Left ventricle myocardium inferior (tissue), 1 donor: Measurements from ENCODE around the gene SAMD14. TPM values are rescaled to one million over a fixed set of nuclear protein-coding genes. Genes with fewer than 3 reads are reported as not detected.

Experiments
- DNase-seq: peaks from one replicate; pipeline ENCODE4 v3.0.0-alpha.2; 2020
- H3K27ac ChIP-seq: fragments of 200-600 bp; replicated peaks from 2 replicates; pipeline ENCODE4 v1.8.0; 2021
- H3K27me3 ChIP-seq: fragments of 200-600 bp; 2 replicates; pipeline ENCODE4 v1.8.0; 2021; ENCODE audit warnings: low read depth
- H3K36me3 ChIP-seq: fragments of 200-600 bp; 2 replicates; pipeline ENCODE4 v1.8.0; 2021
- H3K4me1 ChIP-seq: fragments of 200-600 bp; 2 replicates; pipeline ENCODE4 v1.8.0; 2021
- H3K4me3 ChIP-seq: fragments of 200-600 bp; 2 replicates; pipeline ENCODE4 v1.8.0; 2021; ENCODE audit warnings: mild to moderate bottlenecking, moderate library complexity
- H3K9me3 ChIP-seq: fragments of 200-600 bp; replicated peaks from 2 replicates; pipeline ENCODE4 v1.8.0; 2021
- CTCF ChIP-seq: fragments of 200-600 bp; IDR thresholded peaks from 2 replicates; pipeline ENCODE4 v1.8.0; 2021; ENCODE audit warnings: antibody characterized with exemption, mild to moderate bottlenecking, borderline replicate concordance
- intact Hi-C: fragments of 100-400 bp; cut with micrococcal nuclease; formaldehyde crosslinking; loops from one replicate; pipeline ENCODE4 v1.11.0; 2022
- total RNA-seq: library from RNA; stranded (reverse); fragmentation: NEBNext Ultra II Directional; extraction: Animal tissue kit (Norgen Biotek cat#: 25700); gene quantifications from one replicate; pipeline ENCODE4 v1.2.1, GENCODE V29; 2021
- donor health status: DM: no; HTN: yes; CAD: no; lungs with severe emphysema.

SAMD14 gene
- total RNA-seq, 1 donor from 2014 or later, result 1.6 TPM

GRCh38 chr17:50105811-50106210, 24.1 kb downstream of the SAMD14 start:
- DNase-seq, result no peak
- H3K9me3 ChIP-seq, result no peaks in the 10 kb centered on the region
- H3K4me3 ChIP-seq, result no peak overlapping the region
- H3K36me3 ChIP-seq, result peaks cover 65% of the 10 kb centered on the region
- no peaks in the 10 kb centered on the region for H3K27me3 ChIP-seq
- no peak for TF ChIP-seq CTCF
- H3K4me1 ChIP-seq, result peaks cover 57% of the 10 kb centered on the region
- H3K27ac ChIP-seq, result peak overlapping the region; percentile 97
- intact Hi-C loops, result no loop called here

GRCh38 chr17:50103941-50104340, 26.0 kb downstream of the SAMD14 start:
- intact Hi-C loops, result no loop called here
- TF ChIP-seq CTCF, result no peak
- Histone ChIP-seq H3K36me3 (peaks cover 66% of the 10 kb centered on the region), H3K27ac (peak overlapping the region; percentile 97), H3K27me3 (no peaks in the 10 kb centered on the region), H3K9me3 (no peaks in the 10 kb centered on the region), H3K4me1 (peaks cover 56% of the 10 kb centered on the region), H3K4me3 (no peak overlapping the region)
- DNase-seq, result no peak

- intact Hi-C loops, result no loop called here
- Histone ChIP-seq H3K36me3 (peaks cover 67% of the 10 kb centered on the region), H3K4me1 (peaks cover 59% of the 10 kb centered on the region), H3K27ac (peak overlapping the region; percentile 97), H3K4me3 (peak overlapping the region; percentile 55), H3K27me3 (no peaks in the 10 kb centered on the region), H3K9me3 (no peaks in the 10 kb centered on the region)
- TF ChIP-seq CTCF, result no peak
- DNase-seq, result no peak
Observed at GRCh38 chr17:50103252-50103651, 26.7 kb downstream of the SAMD14 start.

GRCh38 chr17:50102164-50102991, 27.6 kb downstream of the SAMD14 start:
- peak; percentile 82 for DNase-seq
- Histone ChIP-seq H3K4me3 (peak overlapping the region; percentile 55), H3K4me1 (peaks cover 59% of the 10 kb centered on the region), H3K9me3 (no peaks in the 10 kb centered on the region), H3K36me3 (peaks cover 67% of the 10 kb centered on the region), H3K27me3 (no peaks in the 10 kb centered on the region), H3K27ac (peak overlapping the region; percentile 97)
- intact Hi-C loops, result no loop called here
- no peak for TF ChIP-seq CTCF

- Histone ChIP-seq H3K9me3 (no peaks in the 10 kb centered on the region), H3K36me3 (peaks cover 62% of the 10 kb centered on the region), H3K27me3 (no peaks in the 10 kb centered on the region), H3K4me1 (peaks cover 68% of the 10 kb centered on the region), H3K27ac (peak overlapping the region; percentile 97), H3K4me3 (peak overlapping the region; percentile 55)
- intact Hi-C loops, result no loop called here
- peak; percentile 37 for TF ChIP-seq CTCF
- peak; percentile 70 for DNase-seq
Observed at GRCh38 chr17:50101346-50102163, 28.4 kb downstream of the SAMD14 start.
